H1 (cell line): Measurements from ENCODE around the gene SGCG.

ENCODE experiments used
- EP300 ChIP-seq, 2 experiments: IDR thresholded peaks; 1 replicate in 1 of 2; 2 replicates in 1 of 2; pipeline ENCODE4 v1.6.1; 2011 to 2012; ENCODE audit warnings: low read depth in 2 of 2, low read length in 2 of 2, mild to moderate bottlenecking in 2 of 2, borderline replicate concordance in 1 of 2, inconsistent platforms in 1 of 2, moderate library complexity in 1 of 2
- POLR2A ChIP-seq, 2 experiments: IDR thresholded peaks; 1 replicate in 1 of 2; 2 replicates in 1 of 2; pipeline ENCODE4 v1.6.1; 2011; ENCODE audit warnings: low read depth in 2 of 2, low read length in 2 of 2, mild to moderate bottlenecking in 2 of 2; ENCODE audit errors: control extremely low read depth in 1 of 2
- RNF2 ChIP-seq: fragments of 200-900, 300-1000 bp; sonication (generic); IDR thresholded peaks from 2 replicates; pipeline ENCODE4 v1.7.1; 2016; ENCODE audit warnings: borderline replicate concordance, low read depth, mild to moderate bottlenecking, antibody characterized with exemption, low read length; ENCODE audit not compliant: poor library complexity, severe bottlenecking; ENCODE audit errors: missing control alignments
- SP4 ChIP-seq: IDR thresholded peaks from 2 replicates; pipeline ENCODE4 v1.6.1; 2012; ENCODE audit warnings: low read length, inconsistent platforms
- TAF1 ChIP-seq: IDR thresholded peaks from 2 replicates; pipeline ENCODE4 v1.6.1; 2011; ENCODE audit warnings: mild to moderate bottlenecking, low read depth, low read length

DNA sequence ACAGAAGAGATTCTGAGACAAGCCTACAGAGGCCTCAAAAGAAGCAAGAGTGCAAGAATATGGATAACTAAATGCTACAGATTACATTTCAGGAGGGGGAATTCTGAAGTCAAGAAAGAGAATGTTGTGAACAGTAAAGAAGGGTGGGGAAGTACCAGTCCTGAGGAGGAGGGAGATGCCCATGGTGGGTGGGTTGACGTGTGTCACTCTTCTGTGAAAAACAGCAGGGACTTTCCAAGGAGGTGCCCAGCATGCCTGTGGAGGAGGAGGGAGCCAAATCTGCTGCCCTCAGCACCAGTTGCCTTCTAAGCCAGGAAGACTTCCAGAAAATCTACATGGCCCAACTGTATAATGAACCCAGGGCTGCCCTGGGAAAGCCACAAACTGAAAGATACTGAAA, 87.7 kb downstream of the SGCG start:
- TF ChIP-seq TAF1 (no peak), SP4 (no peak), RNF2 (no peak), EP300 (IDR thresholded peaks at IDR 0.05; ENCODE audit: borderline replicate concordance in 1 of 2, low read depth in 2 of 2, low read length in 2 of 2) (no peak), POLR2A (IDR thresholded peaks at IDR 0.05; ENCODE audit: control extremely low read depth in 1 of 2, low read depth in 2 of 2, low read length in 2 of 2) (no peak)
